GM19324 (cell line): ENCODE data around the gene MSI2.
"Not testable (repeated sequence)": the region's sequence is repeated elsewhere in the genome, so short reads cannot be mapped to it uniquely, and the experiment has no call there.

Experiments used
- ATAC-seq: cut with Tn5 transposase; IDR thresholded peaks from one replicate; pipeline ENCODE4 v1.9.1; 2021; ENCODE audit warnings: mild to moderate bottlenecking, moderate library complexity; ENCODE audit not compliant: unreplicated experiment, low FRiP score

The MSI2 gene

DNA sequence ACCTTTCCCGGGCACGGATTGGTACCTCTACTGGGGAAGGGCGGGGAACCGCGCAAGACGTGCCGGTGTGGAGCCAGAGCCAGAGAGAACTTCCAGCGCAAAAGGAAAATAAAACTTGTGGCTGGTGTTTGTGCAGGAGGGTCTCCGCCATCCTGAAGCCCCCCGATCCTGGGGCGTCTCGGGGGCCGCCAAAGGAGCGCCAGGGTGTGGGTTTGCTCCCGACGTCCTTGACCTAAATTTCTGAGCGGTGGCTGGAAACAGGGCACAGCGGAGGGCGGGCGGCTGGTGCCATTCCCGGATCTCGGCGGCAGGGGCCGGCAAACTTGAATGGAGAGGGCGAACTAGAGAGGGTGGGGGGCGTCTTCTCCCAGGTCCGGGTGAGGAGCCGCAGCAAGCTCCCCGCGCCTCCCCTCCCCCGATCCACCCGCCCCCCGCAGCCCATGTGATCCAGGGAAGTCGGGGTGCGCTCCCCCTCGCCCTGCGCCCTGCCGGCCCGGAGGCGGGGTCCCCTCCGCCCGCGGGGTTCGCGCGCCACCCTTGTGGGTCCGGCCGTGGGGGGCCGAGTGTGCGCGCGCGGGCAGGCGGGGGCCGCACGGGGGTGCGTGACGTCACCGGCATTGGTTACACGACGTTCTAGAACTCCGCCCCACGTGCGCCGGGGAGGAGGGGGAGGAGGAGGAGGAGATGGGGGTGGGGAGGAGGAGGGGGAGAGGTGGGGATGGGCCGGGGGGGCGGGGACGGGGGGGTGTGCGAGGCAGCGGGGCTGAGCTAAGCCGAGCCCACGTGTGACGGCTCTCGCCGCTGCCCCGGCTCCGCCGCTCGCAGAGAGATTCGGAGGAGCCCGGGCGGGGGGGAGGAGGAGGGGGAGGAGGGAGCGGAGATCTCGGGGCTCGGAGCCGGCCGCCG, at the start of gene MSI2:
MSI2 (plus strand) TSS at position 748 of the 906 bp plus-strand sequence. CDS start 220 bp downstream, outside the sequence.
- peak; percentile 83 for ATAC-seq

GRCh38 chr17:57206928-57207327, 49.4 kb upstream of the MSI2 start:
- ATAC-seq, result no peak

GRCh38 chr17:57207396-57207795, 48.9 kb upstream of the MSI2 start:
- ATAC-seq, result no peak

- no peak for ATAC-seq
These were observed 46.1 kb upstream of the MSI2 start for GRCh38 chr17:57210224-57210553.

DNA sequence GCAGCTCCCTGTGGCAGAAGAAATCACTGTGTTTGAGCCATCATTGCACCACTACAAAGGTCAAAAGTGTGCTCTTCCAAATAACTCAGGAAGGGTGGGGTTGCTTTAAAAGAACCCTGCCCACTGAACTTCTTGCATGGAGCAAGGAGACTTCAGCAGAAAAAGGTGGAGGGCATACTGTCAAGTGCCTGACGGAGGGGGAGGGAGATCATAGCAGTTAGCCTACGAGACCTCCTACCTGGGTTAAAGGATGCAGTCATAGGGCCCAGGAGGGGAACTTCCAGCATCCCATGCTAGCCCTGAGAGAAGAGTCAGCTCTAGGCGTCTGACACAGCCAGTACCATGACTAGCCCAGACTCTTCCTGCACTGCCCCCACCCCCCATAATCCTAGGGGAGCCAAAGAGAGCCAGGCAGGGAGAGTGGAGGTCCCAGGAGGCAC, 45.3 kb upstream of the MSI2 start:
- ATAC-seq, result no peak

DNA sequence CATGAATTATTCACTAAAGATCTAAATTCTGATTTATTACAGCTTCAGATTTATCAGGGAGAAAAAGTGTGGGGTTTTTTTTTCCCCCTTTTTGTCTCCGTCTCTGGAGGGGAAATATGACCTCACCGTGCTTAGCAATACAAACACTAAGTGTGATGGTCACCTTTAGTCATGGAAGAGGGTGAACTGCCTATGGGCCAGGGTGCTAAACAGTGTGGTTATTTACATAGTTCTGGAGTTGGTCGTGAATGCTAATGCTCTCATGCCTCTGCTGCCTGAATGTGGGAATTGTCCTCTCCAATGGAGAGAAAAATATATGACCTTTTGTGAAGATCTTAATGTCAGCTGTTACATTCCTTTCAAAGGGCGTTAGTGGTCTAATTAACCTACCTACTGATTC, 44.8 kb upstream of the MSI2 start:
- no peak for ATAC-seq

DNA sequence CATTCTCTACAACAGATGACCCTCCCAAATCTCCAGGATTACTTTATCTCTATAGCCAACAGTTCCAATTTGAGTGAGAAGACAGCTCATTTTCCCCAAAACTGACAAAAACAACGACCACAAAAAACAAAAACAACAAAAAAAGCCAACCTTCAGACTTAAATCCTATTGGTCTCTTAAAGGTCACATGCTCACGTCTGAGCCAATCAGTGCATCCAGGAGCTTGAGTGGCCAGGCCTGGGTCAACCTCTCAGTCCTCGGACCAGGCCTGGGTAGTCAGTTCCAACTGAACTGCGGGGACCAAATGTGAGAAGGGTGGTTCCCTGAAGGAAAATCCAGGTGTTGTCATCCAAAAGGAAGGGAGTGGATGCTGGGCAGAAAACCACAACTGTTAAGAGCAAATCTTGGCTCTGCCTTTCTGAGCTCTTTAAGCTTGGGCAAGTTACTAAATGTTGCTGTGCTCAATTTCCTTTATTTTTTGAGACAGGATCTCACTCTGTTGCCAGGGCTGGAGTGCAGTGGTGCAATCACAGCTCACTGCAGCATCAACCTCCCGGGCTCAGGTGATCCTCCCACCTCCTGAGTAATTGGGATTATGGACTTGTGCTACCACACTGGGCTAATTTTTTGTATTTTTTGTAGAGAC, 43.0 kb upstream of the MSI2 start:
- ATAC-seq, result no peak

- no peak for ATAC-seq
These were observed 41.0 kb upstream of the MSI2 start for GRCh38 chr17:57215317-57215716.

- no peak for ATAC-seq
These were observed 34.7 kb upstream of the MSI2 start for GRCh38 chr17:57221366-57222350.

- not testable (repeated sequence) for ATAC-seq
These were observed 33.9 kb upstream of the MSI2 start for GRCh38 chr17:57222422-57222821.

DNA sequence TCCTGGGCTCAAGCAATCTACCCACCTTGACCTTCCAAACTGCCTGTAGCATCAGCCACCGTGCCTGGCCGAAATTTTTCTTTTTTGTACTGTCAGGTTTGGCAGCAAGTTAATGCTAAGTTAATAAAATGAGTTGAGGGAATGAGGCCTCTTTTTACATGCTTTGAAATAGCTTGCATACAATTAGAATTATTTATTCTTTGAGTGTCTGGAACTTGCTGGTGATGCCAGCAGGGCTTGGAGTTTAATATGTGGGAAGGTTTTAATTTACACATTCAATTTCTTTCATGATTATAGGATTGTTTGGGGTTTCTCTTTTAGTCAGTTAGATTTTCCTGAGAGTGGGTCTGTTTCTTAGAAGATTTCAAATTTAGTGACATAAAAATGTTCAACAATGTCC, 31.2 kb upstream of the MSI2 start:
- ATAC-seq, result no peak

GRCh38 chr17:57226793-57227192, 29.5 kb upstream of the MSI2 start:
- ATAC-seq, result no peak

- ATAC-seq, result no peak
These were observed 27.4 kb upstream of the MSI2 start for GRCh38 chr17:57228911-57229310.

DNA sequence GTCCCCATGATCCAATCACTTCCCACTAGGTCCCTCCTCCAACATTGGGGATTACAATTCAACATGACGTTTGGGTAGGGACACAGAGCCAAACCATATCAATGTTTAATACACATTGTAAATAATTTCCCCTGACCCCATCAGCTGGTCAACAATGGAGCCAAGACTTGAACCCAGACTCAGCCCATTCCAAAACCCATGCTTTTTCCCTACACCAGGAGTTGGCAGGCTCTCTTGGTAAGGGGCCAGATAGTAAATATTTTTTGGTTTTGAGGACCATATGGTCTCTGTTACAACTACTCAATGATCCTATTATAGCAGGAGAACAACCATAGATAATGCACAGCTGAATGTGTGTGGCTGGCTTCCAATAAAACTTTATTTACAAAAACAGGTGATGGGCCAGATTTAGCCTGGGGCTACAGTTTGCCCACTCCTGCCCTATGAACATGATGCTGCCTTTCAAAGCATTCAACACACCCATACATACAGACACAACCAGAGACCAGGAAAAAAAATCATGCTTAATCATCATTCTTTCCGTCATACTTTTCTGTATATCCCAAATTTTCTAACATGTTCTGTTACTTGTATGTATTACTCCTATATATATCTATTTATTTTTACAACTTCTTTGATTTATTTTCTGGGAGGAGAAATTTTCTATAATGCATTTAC, 22.1 kb upstream of the MSI2 start:
- ATAC-seq, result no peak

DNA sequence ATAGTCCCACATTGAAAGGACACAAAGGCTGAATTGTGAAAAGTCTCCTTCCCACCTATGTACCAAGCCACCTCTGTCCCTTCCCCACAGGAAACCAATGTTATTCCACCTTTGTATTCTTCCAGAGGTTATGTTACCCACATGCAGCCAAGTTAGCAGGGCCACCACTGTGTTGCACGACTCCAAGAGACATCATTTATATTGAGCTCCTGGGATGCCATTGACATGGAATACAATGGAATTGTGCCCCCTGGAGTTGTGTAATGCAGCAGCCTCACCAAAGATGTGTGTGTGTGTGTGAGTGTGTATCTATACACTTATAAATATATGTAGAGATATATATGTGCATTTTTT, 21.6 kb upstream of the MSI2 start:
- ATAC-seq, result no peak

DNA sequence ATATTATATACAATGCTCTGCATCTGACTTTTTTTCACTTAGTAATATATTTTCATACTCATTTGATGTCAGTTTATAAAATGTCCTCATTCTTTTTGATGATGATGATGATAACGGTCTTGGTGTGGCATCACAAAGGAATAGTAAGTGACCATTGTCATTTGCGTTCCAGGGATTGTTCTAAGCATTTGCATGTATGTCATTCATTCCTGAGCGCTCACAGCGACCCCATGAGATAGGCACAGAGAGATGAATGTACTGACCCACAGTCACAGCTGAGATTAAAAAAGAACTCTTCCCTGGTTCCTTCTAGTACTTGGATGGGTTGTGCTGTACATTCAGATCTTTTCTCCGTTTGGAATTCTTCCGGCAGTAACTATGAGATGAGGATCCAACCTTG, 21.2 kb upstream of the MSI2 start:
- no peak for ATAC-seq

- no peak for ATAC-seq
These were observed 19.5 kb upstream of the MSI2 start for GRCh38 chr17:57236686-57237299.

DNA sequence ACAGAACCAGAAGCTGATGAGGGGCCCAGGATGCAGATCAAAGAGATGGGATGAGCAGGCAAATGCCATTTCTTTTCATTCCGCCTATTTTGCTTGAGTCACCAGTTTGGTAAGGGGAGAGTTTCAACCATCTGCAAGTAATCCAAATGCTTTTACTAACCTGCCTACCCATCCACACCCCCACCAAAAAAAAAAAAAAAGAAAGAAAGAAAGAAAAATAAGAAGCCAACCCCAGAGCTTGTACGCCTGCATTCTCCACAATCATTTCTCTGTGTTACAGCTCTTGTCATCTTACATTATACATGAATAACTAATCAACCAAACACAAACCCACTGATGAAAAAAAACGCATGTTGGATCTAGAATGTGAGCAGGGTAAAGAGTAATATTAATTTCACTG, 15.7 kb upstream of the MSI2 start:
- ATAC-seq, result no peak

DNA sequence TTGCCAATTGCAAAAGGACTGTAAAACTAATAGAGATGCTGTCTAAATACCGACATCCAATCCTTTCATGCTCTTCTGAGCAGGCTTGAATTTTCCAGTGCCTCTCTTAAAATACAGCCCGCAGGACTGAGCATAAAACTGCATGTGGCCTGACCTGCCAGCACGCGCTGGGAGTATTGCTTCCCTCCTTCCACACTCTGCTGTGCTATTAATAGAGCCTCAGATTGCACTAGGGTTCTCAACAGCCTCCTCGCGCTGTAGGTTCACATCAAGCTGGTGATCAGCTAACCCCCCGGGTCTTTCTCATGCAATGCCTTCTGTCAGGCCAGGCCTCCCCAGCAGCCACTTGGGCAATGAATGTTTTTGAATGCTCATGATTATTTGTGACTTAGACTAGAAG, 14.2 kb upstream of the MSI2 start:
- ATAC-seq, result no peak

DNA sequence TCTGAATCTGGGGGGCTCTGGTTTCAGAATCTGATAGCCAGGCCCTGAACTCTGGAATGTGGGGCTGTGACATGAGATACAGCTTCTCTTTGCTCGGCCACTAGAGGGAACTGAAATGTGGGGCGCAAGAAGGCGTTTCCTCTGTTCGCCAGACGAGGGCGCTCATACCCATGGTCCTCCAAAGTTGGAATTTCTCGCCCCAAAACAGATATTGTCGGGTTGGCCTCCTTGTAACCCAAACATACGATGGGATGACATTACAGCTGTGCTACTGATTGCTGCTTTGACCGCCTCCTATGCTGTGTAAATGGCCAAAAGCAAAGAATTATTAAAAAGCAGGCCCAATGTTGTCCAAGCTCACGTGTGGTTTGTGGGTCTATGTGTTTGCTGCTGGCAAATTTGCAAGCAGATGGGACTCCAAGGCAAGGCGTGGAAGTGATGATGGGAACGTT, 13.1 kb upstream of the MSI2 start:
- ATAC-seq, result no peak
